Skeletal muscle cell (primary cell): Measurements from ENCODE around the gene LGMN.
A peak's percentile ranks its signal among the peaks of the same experiment; 100 is the strongest.
"Not testable (repeated sequence)": the region's sequence is repeated elsewhere in the genome, so short reads cannot be mapped to it uniquely, and the experiment has no call there.

Experiments
- DNase-seq: peaks from one replicate; pipeline ENCODE4 v3.0.0-alpha.2; 2010; ENCODE audit warnings: low read depth
- H3K4me3 ChIP-seq: 2 replicates; pipeline ENCODE4 v1.5.1; 2011; ENCODE audit warnings: low read depth, mild to moderate bottlenecking, control low read depth, low read length, moderate library complexity

The LGMN gene

DNA sequence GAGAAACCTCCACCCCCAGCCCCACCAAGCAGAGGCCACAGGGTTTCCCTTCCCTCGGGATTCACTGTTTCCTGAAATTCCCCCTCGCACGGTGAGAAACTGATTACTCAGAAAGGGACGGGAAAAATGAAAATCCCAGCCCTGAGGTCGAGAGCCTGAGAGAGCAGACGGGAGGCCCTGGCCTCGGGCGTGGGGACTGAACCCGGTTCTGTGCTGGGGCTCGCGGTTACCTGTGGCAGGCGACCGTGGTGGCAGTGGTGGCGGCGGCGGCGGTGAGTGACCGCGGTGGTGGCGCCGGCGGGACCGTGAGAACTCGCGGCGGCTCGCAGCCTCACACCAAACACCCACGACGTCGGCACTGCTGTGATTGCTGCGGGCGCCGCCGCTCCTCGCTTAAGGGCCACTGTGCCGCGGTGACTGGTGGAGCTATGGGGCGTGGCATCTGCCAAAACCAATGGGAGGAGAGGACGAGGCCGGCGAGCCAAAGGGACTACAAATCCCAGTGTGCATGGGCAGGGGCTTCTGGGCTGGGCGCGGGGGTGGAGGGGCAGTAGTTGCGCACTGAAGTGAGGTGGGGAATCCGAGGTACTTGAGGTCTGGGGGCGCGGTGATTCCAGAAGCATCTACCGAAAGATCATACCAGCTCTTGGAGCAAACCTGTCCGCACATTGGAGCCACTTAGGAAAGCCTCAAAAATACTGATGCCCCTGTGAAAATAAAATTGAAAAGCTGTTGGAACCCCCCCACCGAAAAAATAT lies at the start of gene LGMN:
TSS of gene LGMN (minus strand) at position 369 of the 758 bp plus-strand sequence. CDS start 15,841 bp downstream, outside the sequence.
- peak within 1 kb of the TSS; percentile 60 for H3K4me3 ChIP-seq
- DNase-seq: peak; percentile 82

DNA sequence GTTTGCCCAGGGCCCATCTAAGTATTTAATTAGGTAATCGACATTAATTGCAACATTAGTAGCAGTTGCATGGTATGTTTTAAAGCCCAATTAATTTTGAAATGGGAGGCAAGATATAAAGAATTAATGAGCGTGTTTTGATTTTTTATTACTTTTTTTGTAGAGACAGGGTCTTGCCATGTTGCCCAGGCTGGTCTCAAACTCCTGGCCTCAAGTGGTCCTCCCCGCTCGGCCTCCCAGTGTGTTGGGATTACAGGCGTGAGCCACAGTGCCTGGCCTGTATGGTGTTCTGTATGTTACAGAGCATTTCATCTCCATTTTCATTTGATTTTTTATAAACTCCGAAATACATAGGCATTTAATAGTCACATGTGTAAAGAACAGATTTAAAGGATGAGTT lies 46.5 kb upstream of the LGMN start:
- DNase-seq: no peak
- H3K4me3 ChIP-seq: peak overlapping the region; percentile 100

DNA sequence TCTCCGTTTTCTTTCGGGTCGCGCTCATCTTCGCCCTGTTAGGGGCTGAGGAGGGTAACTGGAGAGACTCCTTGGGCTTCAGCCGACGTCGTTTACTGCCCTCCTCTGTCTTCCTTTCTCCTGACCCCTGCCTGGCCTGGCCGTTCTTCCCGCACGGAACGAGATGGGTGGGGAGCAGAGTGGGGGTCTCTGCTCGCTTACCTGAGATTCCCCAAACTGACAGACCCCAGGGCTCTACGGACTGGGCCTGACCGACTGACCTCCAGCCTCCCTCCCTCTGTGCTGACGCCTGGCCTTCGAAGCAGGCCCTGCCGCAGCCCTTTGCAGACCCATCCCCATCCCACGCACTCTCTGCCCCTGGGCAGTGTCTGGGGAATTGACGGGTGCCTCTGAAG lies 46.1 kb upstream of the LGMN start:
- H3K4me3 ChIP-seq: peak overlapping the region; percentile 100
- DNase-seq: no peak

DNA sequence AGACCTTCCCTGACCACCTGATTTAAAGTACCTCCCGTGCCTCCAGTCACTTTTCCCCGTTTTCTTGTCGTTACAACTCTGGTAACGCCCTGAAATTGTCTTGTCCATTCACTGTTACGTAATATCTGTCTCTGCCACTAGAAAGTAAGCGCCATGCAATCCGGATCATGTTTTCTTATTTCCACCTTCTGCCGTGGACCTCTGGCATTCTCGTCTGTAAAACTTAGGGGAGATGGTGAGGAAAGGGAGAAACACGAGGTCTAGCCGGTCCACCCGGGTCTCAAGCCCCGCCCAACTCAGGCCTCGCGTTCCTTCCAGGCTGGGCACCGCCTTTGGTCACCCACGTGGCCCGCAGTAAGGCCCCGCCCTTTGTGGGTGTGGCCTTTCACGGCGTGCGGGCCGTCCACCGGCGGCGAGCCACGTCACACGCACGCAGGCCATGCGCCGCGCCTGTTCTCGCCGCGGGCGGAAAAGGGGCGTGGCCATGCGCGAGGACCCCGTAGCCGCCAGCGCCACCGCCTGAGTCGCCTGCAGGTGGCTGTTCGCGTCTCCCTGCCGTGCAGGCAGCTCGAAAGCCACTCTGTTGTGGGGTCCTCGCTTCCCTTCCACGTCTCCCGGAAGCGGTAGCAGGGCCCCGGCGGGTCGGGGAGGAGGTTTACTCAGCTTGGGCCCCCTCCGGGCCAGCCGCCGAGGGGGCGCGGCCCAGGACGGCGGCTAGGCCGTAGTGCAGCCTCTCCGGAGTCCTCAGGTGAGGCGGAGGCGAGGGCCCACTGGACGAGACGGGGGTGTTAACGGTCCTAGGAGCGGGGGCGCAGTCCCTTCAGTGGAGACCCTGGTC lies 45.5 kb upstream of the LGMN start, which contains the start of gene GOLGA5:
TSS of gene GOLGA5 (plus strand) at position 597 of the 838 bp plus-strand sequence. CDS start 3,133 bp downstream, outside the sequence.
- H3K4me3 ChIP-seq: peak within 1 kb of the TSS; percentile 100

DNA sequence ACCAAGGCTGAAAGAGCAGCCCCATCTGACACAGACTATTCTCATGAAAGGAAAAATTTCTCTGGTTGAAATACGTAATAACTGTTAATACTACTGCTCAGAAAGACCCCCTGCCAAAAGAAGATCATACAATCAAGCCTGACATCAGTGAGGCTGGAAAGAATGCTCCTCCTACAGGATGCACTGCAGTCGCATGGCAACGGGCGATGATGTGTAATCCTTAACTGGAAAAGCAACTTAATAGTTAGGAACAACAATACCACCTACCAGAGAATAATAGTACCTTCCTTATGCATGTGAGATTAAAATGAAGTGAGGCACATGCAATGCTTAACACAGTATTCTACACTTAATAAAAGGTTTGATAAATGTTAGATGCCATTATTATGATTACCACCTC lies 44.5 kb upstream of the LGMN start:
- DNase-seq: no peak
- H3K4me3 ChIP-seq: no peak overlapping the region

More for the DNA sequence above, 45.5 kb upstream of the LGMN start, which contains the start of gene GOLGA5:
- peak; percentile 93 for DNase-seq

DNA sequence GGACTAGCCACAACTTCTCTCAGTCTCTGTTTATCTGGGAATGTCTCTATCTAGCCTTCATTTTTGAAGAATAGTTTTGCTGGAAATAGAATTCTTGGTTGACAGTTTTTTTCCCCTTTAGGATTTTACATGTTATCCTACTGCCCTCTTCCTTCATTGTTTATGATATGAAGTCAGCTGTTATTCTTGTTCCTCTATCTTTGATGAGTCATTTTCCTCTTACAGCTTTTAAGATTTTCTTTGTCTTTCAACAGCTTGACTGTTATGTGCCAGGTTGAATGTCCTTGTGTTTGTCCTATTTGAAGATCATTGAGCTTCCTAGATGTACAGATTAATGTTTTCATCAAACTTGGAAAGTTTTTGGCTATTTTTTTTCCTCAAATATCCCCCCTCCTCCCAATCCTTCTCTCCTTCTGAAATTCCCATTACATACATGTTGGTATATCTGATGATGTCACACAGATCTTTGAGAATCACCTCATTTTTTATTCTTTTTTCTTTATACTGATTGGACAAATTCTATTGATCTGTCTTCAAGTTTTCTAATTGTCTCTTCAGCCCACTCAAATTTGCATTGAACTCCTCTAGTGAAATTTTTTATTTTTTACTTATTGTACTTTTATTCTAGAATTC lies 41.1 kb upstream of the LGMN start:
- DNase-seq: no peak

DNA sequence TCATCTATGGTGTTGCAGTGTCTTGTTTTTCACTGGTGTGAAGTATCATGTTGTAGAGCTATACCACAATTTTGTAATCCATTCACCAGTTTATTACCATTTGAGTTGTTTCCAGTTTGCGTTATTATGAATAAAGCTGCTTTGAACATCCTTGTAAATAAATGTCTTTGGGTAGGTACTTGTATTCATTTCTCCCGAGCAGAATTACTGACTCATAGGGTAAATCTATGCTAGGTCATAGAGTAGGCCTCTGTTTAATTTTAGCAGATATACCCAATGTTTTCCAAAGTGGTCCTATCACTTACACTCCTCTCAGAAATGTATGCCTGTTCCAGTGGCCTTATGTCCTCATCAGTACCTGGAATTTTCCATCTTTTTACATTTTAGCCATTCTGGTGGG lies 39.1 kb upstream of the LGMN start:
- no peak overlapping the region for H3K4me3 ChIP-seq
- DNase-seq: no peak

More for the DNA sequence above, 41.1 kb upstream of the LGMN start:
- no peak overlapping the region for H3K4me3 ChIP-seq

DNA sequence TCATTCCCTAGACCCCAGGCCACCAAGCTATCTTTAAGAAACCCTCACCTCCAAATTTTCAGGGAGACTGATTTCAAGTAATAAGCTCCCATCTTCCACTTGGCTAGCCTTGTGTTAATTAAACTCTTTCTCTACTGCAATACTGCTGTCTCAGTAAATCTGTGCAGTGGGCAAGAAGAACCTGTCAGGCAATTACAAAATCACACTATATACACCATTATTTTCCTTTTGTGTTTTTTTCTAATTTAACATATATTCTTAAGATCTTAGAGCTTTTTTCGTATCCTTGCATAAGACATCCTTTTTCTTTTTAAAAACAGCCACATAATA lies 38.0 kb upstream of the LGMN start:
- no peak for DNase-seq
- no peak overlapping the region for H3K4me3 ChIP-seq

DNA sequence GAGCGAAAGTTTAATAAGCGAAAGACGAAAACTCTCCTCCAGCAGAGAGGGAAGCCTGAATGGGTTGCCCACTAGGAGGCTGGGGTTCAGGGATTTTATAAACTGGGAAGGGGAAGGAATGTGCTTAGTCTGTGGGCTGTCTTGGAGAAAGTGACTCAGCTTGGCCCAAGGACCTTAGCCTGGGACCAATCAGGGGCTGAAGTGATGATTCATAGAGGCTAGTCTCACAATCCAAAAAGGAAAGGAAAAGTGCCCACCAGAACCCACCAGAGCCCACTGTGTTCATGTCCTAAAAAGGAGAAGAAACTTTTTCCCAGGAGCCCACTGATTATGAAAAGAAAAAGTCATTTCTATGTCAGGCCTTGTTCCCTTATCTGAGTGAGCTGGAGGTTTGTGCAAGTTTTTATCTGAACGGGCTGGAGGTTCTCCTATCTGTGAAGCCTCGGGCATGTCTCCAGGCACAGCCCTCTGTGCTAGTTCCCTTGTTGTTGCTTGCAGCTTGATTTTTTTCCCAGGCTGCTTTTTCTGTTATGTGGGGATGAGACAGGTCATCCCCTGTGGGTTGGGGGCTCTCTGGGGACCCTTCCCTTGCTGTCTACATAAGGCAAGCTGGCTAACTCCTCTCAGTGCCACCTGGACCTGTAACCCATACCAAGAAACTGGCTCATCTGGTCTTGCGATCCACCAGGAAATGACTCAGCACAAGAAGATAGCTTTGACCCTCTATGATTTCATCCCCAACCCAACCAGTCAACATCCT lies 37.4 kb upstream of the LGMN start:
- DNase-seq: peak; percentile 53
- no peak overlapping the region for H3K4me3 ChIP-seq

DNA sequence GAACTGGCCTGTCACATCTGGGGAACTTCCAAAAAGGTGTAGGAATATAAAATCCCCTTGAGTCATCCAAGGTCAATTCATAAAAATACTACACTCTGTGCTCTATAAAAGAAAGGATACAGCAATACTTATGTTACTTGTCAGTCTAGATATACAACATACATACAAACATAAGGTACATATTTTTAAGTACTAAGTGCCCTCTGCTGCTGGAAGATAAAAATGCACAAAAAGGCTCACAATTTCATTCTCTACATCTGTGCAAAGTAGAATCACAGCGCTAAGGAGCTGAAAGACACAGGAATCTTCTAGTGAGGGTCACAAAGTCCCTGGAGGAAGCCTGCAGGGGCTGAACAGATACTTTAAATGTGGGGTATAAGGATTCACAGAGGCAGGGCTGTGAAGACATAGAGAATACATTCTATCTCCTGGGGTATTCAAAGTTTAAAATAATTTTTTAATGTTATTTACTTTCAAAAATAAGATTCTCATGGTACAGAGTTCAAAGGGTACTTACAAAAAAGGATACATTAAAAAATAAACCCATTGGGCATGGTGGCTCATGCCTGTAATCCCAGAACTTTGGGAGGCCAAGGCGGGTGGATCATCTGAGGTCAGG lies 35.5 kb upstream of the LGMN start:
- DNase-seq: peak; percentile 37

DNA sequence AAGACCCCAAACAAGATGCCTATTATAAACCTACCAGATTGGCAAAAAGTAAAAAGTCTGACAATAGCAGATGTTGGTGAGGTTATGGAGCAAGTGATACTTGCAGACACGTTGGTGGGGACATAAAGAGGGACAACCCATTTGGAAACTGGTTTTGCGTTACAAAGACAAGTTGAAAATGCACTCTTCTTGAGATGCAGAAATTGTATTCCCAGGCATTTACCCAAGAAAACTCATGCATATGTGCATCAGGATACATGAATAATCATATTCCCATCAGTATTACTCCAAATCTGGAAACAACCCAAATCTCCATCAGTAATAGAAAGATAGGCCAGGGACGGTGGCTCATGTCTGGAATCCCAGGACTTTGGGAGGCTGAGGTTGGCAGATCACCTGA lies 32.9 kb upstream of the LGMN start:
- no peak for DNase-seq

More for the DNA sequence above, 35.5 kb upstream of the LGMN start:
- H3K4me3 ChIP-seq: no peak overlapping the region

DNA sequence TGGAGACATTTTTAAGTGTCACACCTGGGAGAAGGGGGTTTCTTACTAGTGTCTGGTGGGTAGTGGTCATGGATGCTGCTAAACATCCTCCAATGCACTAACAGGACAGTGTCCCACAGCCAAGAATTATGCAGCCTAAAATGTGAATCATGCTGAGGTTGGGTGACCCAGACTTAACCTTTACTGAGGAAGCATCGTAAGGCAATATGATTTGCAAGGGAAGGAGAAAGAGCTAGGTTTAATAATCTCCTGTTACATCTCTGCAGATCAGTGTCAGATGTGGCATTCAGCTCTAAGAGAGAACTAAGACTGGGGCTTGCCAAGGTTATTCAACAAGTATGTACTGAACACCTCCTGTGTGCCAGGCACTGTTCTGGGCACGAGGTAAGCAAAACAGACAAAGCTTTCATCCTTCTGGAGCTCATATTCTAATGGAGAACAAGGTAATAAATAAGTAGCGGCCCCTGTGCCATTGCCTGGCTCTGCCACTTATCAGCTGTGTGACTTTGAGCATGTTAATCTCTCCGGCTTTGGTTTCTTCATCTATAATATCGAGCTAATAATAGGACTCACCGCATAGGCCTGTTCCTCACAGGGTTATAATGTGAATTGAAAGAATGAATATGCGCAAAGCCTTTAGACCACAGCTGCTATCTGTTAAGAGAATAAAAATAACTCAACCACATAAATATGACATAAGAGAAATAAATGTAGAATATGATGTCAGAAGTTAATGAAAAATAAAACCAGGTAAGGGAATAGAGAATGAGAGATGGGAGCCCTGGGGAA lies 32.2 kb upstream of the LGMN start:
- no peak overlapping the region for H3K4me3 ChIP-seq
- peak; percentile 38 for DNase-seq

More for the DNA sequence above, 32.9 kb upstream of the LGMN start:
- no peak overlapping the region for H3K4me3 ChIP-seq

DNA sequence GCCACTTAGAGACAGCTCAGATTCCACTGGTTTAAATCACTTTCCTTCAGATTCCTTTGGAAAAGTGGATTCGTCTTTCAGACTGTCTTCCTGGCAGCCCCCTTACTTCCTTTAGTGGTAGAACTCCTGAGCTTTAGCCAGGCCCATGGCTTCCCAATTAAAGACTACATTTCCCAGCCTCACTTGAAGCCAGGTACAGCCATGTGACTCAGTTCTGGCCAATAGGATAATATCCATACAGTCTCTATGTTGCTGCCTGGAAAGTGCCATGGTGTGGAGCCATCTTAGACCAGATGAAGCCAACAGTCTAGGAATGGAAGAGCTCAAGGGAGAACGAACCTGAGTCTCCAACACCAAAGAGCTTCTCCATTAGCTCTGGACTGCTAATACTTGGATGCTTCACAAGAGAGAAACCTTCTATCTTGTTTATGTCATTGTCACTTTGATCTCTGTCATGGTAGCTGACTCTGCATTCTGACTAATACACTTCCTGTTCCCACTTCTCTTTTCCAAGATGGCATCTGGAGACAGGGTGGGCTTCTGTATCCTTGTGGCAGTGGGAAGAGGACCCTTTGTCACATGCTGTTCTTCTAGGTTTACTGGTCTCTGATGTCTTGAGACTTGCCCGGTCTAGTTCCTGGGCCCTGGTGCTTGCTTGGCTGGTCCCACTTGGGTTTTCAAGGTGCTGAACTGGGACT lies 30.6 kb upstream of the LGMN start:
- H3K4me3 ChIP-seq, DNase-seq: not testable (repeated sequence)

DNA sequence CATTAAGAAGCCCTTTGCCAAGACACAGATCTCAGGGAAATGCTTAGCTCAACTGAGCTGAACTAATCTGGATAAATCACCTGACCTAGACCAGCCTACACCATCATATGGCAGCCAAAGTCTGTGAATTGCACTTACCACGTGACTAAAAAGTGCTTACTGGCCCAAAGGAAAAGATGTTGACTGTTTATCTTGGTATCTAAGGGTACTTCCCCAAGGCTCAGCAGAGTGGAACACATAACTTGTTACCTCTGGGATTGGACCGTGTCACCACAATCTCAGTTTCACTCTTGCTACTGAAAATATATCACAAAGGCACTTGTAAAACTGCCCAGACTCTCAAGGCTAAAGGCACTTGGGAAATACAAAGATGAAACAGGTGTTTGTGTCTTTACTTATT lies 26.9 kb upstream of the LGMN start:
- not testable (repeated sequence) for DNase-seq, H3K4me3 ChIP-seq

DNA sequence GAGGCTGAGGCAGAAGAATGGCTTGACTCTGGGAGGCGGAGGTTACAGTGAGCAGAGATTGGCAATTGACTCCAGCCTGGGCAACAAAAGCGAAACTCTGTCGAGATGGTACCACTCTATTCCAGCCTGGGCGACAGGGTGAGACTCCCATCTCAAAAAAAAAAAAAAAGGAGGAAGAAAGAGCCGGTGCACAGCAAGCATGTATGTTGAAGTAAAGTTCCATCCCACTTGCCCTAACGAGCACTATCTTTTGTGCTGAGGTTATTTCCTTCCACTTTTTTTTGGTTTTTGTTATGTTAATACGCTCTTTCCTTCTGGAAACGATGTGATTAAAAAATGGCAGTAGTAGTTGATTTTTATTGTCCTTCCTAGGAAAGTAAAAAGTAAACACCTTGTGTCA lies 26.1 kb upstream of the LGMN start:
- DNase-seq: no peak
- no peak overlapping the region for H3K4me3 ChIP-seq

DNA sequence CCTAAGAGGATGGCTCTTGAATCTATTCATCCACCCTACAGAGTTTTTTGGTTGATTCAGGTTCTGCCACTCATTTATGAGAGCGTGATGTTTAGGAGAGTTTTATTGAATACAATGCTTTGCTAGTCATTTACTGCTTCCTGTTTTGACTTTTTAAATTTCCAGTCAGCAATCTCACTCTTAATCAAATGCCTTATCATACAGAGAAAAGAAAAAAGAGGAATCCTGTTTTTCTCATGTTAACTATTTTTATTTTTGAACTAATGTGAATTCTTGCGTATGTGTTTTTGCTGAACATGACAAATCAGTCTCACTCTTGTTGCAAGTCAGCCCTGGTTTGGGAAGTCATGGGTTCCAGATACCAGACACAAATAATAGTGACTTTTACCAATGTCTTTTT lies 22.1 kb upstream of the LGMN start:
- DNase-seq: no peak
- no peak overlapping the region for H3K4me3 ChIP-seq

DNA sequence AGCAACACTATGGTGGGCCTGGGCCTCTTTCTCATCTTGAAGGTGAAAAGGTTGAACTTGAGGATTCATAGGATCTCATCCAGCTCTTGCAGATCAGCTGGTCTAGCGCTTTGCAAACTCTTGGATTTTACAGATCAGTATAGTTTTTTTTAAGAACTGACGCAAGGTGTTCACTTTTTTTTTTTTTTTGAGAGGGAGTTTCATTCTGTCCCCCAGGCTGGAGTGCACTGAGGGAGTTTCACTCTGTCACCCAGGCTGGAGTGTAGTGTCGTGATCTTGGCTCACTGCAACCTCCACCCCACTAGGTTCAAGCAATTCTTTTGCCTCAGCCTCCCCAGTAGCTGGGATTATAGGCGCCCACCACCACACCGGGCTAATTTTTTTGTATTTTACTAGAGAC lies 20.4 kb upstream of the LGMN start:
- no peak for DNase-seq
- H3K4me3 ChIP-seq: no peak overlapping the region

DNA sequence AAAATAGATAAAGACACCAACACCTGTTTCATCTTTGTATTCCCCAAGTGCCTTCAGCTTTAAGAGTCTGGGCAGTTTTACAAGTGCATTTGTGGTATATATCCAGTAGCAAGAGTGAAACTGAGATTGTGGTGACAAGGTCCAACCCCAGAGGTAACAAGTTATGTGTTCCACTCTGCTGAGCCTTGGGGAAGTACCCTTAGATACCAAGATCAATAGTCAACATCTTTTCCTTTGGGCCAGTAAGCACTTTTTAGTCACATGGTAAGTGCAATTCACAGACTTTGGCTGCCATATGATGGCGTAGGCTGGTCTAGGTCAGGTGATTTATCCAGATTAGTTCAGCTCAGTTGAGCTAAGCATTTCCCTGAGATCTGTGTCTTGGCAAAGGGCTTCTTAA lies 19.8 kb upstream of the LGMN start:
- H3K4me3 ChIP-seq, DNase-seq: not testable (repeated sequence)
